ENCODE measurements around the gene TSACC.

The TSACC gene

DNA sequence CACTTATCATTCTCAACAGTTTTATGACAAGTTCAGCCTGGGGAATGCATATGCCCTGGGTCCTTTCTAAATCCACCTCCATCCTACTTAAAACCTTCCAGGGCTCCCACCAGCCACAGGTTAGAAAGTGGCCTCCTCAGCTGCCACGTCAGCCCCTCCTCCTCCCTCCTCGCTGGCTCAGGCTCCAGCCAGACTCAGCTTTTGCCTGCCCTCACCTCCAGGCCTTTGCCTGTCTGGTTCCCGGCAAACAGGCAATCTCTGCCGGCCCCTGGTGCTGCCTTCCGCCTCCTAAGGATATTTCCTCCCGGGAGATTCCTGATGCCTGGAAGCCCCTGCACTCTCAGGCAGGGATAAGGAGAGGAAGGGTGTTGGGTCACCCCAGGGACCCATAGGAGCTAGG, 40.2 kb downstream of the TSACC start (continued):
- TF ChIP-seq, protein P1, sequence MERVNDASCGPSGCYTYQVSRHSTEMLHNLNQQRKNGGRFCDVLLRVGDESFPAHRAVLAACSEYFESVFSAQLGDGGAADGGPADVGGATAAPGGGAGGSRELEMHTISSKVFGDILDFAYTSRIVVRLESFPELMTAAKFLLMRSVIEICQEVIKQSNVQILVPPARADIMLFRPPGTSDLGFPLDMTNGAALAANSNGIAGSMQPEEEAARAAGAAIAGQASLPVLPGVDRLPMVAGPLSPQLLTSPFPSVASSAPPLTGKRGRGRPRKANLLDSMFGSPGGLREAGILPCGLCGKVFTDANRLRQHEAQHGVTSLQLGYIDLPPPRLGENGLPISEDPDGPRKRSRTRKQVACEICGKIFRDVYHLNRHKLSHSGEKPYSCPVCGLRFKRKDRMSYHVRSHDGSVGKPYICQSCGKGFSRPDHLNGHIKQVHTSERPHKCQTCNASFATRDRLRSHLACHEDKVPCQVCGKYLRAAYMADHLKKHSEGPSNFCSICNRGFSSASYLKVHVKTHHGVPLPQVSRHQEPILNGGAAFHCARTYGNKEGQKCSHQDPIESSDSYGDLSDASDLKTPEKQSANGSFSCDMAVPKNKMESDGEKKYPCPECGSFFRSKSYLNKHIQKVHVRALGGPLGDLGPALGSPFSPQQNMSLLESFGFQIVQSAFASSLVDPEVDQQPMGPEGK (CRISPR knock-in tag; IDR thresholded peaks at IDR 0.05; ENCODE audit: borderline replicate concordance) = no peak
- TF ChIP-seq, protein P2, sequence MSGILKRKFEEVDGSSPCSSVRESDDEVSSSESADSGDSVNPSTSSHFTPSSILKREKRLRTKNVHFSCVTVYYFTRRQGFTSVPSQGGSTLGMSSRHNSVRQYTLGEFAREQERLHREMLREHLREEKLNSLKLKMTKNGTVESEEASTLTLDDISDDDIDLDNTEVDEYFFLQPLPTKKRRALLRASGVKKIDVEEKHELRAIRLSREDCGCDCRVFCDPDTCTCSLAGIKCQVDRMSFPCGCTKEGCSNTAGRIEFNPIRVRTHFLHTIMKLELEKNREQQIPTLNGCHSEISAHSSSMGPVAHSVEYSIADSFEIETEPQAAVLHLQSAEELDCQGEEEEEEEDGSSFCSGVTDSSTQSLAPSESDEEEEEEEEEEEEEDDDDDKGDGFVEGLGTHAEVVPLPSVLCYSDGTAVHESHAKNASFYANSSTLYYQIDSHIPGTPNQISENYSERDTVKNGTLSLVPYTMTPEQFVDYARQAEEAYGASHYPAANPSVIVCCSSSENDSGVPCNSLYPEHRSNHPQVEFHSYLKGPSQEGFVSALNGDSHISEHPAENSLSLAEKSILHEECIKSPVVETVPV (CRISPR knock-in tag; IDR thresholded peaks at IDR 0.05) = no peak
- TF ChIP-seq, protein P3, sequence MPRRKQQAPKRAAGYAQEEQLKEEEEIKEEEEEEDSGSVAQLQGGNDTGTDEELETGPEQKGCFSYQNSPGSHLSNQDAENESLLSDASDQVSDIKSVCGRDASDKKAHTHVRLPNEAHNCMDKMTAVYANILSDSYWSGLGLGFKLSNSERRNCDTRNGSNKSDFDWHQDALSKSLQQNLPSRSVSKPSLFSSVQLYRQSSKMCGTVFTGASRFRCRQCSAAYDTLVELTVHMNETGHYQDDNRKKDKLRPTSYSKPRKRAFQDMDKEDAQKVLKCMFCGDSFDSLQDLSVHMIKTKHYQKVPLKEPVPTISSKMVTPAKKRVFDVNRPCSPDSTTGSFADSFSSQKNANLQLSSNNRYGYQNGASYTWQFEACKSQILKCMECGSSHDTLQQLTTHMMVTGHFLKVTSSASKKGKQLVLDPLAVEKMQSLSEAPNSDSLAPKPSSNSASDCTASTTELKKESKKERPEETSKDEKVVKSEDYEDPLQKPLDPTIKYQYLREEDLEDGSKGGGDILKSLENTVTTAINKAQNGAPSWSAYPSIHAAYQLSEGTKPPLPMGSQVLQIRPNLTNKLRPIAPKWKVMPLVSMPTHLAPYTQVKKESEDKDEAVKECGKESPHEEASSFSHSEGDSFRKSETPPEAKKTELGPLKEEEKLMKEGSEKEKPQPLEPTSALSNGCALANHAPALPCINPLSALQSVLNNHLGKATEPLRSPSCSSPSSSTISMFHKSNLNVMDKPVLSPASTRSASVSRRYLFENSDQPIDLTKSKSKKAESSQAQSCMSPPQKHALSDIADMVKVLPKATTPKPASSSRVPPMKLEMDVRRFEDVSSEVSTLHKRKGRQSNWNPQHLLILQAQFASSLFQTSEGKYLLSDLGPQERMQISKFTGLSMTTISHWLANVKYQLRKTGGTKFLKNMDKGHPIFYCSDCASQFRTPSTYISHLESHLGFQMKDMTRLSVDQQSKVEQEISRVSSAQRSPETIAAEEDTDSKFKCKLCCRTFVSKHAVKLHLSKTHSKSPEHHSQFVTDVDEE (CRISPR knock-in tag; IDR thresholded peaks at IDR 0.05) = no peak
- TF ChIP-seq BACH2 (CRISPR knock-in tag; IDR thresholded peaks at IDR 0.05; ENCODE audit: borderline replicate concordance) = no peak

DNA sequence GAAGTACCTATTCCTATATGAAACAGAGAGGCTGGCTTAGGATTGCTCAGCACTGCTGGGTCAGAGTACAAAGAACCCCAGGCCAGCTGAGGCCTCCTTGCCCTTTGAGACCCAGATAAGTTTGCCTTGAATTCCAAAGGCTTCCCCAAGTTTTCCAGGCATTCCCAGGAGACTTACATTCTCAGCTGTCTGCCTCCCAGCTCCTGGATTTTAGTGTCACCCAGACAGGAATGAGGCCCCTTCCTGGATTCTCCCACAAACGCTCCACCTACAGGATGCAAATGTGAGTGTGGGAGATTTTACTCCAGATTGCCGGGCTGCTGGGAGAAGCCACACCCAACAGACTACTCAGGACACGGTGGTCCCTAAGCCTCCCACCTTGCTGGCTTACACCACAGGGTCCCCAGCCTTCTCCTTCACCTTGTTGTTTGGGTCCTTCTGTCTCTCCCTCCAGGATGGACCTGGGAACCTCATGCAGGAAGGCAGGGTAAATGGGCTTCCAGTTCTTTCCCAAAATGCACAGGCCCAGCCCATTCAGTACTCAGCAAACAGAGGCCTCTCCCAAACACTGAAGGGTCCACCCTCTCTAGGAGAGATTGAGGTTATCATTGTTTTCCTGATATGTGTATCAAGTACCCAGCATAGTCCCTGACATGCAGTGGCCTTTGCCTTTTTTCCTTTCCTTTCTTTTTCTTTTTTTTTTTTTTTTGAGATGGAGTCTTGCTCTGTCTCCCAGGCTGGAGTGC, 41.3 kb downstream of the TSACC start:
- ATAC-seq = peak; percentile 47
- TF ChIP-seq ZFP3 (CRISPR knock-in tag; IDR thresholded peaks at IDR 0.05) = no peak
- TF ChIP-seq, protein P3 (CRISPR knock-in tag; IDR thresholded peaks at IDR 0.05) = no peak
- no peak for TF ChIP-seq ZNF565 (CRISPR knock-in tag; conservative IDR thresholded peaks at IDR 0.05; ENCODE audit: low read depth)
- TF ChIP-seq, protein P4, sequence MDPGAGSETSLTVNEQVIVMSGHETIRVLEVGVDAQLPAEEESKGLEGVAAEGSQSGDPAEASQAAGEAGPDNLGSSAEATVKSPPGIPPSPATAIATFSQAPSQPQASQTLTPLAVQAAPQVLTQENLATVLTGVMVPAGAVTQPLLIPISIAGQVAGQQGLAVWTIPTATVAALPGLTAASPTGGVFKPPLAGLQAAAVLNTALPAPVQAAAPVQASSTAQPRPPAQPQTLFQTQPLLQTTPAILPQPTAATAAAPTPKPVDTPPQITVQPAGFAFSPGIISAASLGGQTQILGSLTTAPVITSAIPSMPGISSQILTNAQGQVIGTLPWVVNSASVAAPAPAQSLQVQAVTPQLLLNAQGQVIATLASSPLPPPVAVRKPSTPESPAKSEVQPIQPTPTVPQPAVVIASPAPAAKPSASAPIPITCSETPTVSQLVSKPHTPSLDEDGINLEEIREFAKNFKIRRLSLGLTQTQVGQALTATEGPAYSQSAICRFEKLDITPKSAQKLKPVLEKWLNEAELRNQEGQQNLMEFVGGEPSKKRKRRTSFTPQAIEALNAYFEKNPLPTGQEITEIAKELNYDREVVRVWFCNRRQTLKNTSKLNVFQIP (CRISPR knock-in tag; IDR thresholded peaks at IDR 0.05; ENCODE audit: borderline replicate concordance, low read depth) = no peak
- no peak for TF ChIP-seq PPARA (CRISPR knock-in tag; IDR thresholded peaks at IDR 0.05; ENCODE audit: borderline replicate concordance)
- no peak for TF ChIP-seq OSR1 (CRISPR knock-in tag; IDR thresholded peaks at IDR 0.05)
- TF ChIP-seq ESRRG (CRISPR knock-in tag; IDR thresholded peaks at IDR 0.05) = no peak
- TF ChIP-seq SNAI2 (CRISPR knock-in tag; IDR thresholded peaks at IDR 0.05) = no peak
- no peak for TF ChIP-seq ZC3H10 (CRISPR knock-in tag; IDR thresholded peaks at IDR 0.05)
- TF ChIP-seq ISL1 (CRISPR knock-in tag; IDR thresholded peaks at IDR 0.05) = no peak
- TF ChIP-seq ARNTL (CRISPR knock-in tag; IDR thresholded peaks at IDR 0.05; ENCODE audit: borderline replicate concordance, low read depth) = no peak
- no peak for TF ChIP-seq ZNF8 (CRISPR knock-in tag; IDR thresholded peaks at IDR 0.05)
- TF ChIP-seq TOX (CRISPR knock-in tag; IDR thresholded peaks at IDR 0.05; ENCODE audit: borderline replicate concordance) = no peak
- TF ChIP-seq, protein P5, sequence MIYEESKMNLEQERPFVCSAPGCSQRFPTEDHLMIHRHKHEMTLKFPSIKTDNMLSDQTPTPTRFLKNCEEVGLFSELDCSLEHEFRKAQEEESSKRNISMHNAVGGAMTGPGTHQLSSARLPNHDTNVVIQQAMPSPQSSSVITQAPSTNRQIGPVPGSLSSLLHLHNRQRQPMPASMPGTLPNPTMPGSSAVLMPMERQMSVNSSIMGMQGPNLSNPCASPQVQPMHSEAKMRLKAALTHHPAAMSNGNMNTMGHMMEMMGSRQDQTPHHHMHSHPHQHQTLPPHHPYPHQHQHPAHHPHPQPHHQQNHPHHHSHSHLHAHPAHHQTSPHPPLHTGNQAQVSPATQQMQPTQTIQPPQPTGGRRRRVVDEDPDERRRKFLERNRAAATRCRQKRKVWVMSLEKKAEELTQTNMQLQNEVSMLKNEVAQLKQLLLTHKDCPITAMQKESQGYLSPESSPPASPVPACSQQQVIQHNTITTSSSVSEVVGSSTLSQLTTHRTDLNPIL (CRISPR knock-in tag; IDR thresholded peaks at IDR 0.05; ENCODE audit: low read depth) = no peak
- no peak for TF ChIP-seq GLIS3 (CRISPR knock-in tag; IDR thresholded peaks at IDR 0.05)
- TF ChIP-seq, protein P2 (CRISPR knock-in tag; IDR thresholded peaks at IDR 0.05) = no peak
- TF ChIP-seq ZFP30 (CRISPR knock-in tag; IDR thresholded peaks at IDR 0.05) = no peak
